GM21786 (cell line): ENCODE results near the gene FBXO30.

ENCODE experiments used
- ATAC-seq: cut with Tn5 transposase; IDR thresholded peaks from one replicate; pipeline ENCODE4 v1.9.1; 2021; ENCODE audit not compliant: unreplicated experiment

Gene FBXO30

GRCh38 chr6:145822456-145822855 lies 7.9 kb upstream of the FBXO30 start:
- no peak for ATAC-seq

- no peak for ATAC-seq
Measured at GRCh38 chr6:145819994-145820393, 5.4 kb upstream of the FBXO30 start.

- ATAC-seq: no peak
Measured at GRCh38 chr6:145818796-145819195, 4.2 kb upstream of the FBXO30 start.

- ATAC-seq: no peak
Measured at GRCh38 chr6:145816392-145816791, 1.8 kb upstream of the FBXO30 start.

GRCh38 chr6:145815309-145816274 lies 997 bp upstream of the FBXO30 start:
- peak; percentile 3 for ATAC-seq

- peak; percentile 19 for ATAC-seq
Measured at GRCh38 chr6:145814035-145814500, 527 bp downstream of the FBXO30 start.

GRCh38 chr6:145813285-145814034 lies 1.1 kb downstream of the FBXO30 start:
- ATAC-seq: peak; percentile 0

- ATAC-seq: no peak
Measured at GRCh38 chr6:145811741-145812140, 2.9 kb downstream of the FBXO30 start.

GRCh38 chr6:145809785-145810184 lies 4.8 kb downstream of the FBXO30 start:
- ATAC-seq: no peak

- ATAC-seq: peak; percentile 86
Measured at GRCh38 chr6:145809211-145809610, 5.4 kb downstream of the FBXO30 start.

GRCh38 chr6:145808239-145808638 lies 6.4 kb downstream of the FBXO30 start:
- ATAC-seq: no peak

- no peak for ATAC-seq
Measured at GRCh38 chr6:145802141-145802540, 12.5 kb downstream of the FBXO30 start.

- ATAC-seq: no peak
Measured at GRCh38 chr6:145801021-145801420, 13.6 kb downstream of the FBXO30 start.

GRCh38 chr6:145798530-145798929 lies 16.1 kb downstream of the FBXO30 start:
- no peak for ATAC-seq

- ATAC-seq: no peak
Measured at GRCh38 chr6:145789443-145789842, 25.2 kb downstream of the FBXO30 start.

- ATAC-seq: no peak
Measured at GRCh38 chr6:145787688-145788087, 26.9 kb downstream of the FBXO30 start.

- ATAC-seq: peak; percentile 95
Measured at GRCh38 chr6:145784683-145785082, 29.9 kb downstream of the FBXO30 start.

GRCh38 chr6:145783796-145784195 lies 30.8 kb downstream of the FBXO30 start:
- no peak for ATAC-seq

GRCh38 chr6:145772846-145773245 lies 41.7 kb downstream of the FBXO30 start:
- ATAC-seq: no peak

- ATAC-seq: no peak
Measured at GRCh38 chr6:145765449-145765848, 49.1 kb downstream of the FBXO30 start.

GRCh38 chr6:145763742-145764141 lies 50.9 kb downstream of the FBXO30 start:
- no peak for ATAC-seq

GRCh38 chr6:145761584-145761983 lies 53.0 kb downstream of the FBXO30 start:
- peak; percentile 72 for ATAC-seq
